Activated CD4-positive, alpha-beta T cell treated with anti-CD3 and anti-CD28 coated beads, Interleukin-2, amount 50 U/mL, for 48 hours (primary cell): ENCODE data around the gene GNPDA1.

ENCODE experiments used
- DNase-seq, 2 experiments: peaks; one replicate each; pipeline ENCODE4 v3.0.0-alpha.2; 2020

Gene GNPDA1

GRCh38 chr5:141952020-141952419 lies 60.8 kb downstream of the GNPDA1 start:
- no peak for DNase-seq

DNA sequence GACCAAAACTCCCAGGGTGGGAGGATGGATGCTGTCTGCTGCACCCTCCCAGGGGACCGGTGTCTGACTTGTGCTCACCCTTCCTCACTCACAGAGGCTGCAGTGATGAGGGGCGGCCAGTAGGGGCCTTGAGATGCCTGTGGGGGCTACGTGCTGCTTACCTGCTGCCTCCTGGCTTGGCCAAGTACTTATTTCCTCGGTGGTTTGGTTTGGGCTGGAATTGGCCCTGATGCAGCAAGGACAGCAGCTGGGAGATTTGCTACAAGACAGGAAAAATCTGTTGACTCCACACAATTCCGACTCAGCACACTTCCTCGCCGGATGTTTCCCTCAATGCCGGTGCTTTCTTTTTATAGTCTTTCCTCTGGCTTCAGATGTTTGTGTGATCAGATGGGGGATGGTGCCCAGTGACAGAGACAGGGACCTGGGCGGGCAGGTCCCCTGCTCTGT lies 61.5 kb downstream of the GNPDA1 start:
- peak; percentile 28 to 36 for DNase-seq
